Inflammatory macrophage treated with lipopolysaccharide for 1 hour (primary cell): ENCODE results near the gene INPP5F.
"Not testable (repeated sequence)": the region's sequence is repeated elsewhere in the genome, so short reads cannot be mapped to it uniquely, and the experiment has no call there.

Source experiments
- DNase-seq, 2 donors: peaks; one replicate each; pipeline ENCODE4 v3.0.0-alpha.2; 2020 to 2022

INPP5F gene

DNA sequence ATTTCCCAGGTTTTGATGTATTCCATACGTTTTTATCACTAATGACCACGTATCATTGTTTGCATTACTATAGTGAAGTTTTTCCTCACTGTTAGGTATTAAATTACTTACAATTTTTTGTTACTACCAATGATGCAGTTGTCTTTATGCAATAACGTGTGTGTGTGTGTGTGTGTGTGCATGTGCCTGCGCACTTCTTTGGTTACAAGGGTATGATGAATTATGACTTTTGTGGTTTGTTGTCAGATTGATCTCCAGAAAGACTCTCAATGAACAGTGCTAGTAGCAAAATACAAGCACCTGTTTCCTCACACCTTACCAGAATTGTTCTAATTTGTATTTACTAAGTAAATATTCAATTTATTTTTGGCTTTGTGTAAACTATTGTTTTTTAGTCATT lies 95.3 kb downstream of the INPP5F start:
- no peak for DNase-seq

DNA sequence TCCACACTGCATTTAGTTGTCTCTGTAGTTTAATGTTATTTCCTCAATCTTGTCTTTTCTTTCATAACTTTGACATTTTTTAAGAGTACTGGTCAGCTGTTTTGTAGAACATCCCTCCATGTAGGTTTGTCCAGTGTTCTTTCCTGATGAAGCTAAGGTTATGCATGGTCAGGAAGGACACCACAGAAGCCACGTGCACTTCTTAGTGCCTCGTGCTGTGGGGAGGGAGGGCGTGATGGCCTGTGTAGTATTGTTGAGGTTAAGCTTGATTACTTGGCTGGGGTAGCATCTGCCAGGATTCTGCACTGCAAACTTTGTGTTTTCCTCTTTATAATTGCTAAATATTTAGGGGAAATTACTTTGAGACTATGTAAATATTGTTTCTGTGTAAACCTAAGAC lies 98.4 kb downstream of the INPP5F start:
- no peak for DNase-seq

DNA sequence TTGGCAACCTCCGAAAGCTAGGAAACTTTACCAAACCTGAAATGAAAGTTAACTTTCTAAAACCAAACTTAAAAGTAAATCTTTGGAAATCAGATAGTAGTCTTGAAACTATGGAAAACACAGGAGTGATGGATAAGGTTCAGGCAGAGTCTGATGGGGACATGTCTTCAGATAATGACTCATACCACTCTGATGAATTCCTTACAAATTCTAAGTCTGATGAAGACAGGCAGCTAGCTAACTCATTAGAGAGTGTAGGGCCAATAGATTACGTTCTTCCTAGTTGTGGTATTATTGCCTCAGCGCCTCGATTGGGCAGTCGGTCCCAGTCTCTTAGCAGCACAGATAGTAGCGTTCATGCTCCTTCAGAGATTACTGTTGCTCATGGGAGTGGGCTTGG lies 100.9 kb downstream of the INPP5F start:
- DNase-seq = no peak

DNA sequence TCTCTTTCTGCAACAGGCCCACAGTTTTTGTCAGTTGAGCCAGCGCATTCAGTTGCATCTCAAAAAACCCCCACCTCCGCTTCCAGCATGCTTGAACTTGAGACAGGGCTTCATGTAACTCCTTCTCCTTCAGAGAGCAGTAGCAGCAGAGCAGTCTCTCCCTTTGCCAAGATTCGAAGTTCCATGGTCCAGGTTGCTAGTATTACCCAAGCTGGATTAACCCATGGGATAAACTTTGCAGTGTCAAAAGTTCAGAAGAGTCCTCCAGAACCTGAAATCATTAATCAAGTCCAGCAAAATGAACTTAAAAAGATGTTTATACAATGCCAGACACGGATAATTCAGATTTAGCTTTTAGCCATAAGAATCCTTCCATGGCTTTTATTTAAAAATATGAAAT lies 101.6 kb downstream of the INPP5F start:
- no peak for DNase-seq

DNA sequence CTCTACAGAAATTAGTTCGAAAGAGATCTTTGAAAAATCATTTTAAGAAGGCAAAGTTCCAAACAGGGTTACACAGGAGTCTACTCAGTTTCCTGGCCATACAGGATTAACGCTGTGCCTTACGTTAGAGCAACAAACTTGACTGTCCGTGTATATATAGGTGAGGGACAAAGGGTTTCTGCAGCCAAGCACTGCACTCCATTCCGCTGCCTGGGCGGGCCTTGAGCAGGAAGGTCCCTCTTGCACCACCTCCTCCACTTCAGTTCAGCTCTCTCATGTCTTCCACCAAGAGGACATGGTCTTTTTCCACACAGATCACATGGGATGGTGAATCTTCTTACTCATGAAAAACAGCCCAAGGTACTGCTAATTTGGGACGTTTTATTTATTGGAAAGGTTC lies 103.6 kb downstream of the INPP5F start:
- DNase-seq = no peak

DNA sequence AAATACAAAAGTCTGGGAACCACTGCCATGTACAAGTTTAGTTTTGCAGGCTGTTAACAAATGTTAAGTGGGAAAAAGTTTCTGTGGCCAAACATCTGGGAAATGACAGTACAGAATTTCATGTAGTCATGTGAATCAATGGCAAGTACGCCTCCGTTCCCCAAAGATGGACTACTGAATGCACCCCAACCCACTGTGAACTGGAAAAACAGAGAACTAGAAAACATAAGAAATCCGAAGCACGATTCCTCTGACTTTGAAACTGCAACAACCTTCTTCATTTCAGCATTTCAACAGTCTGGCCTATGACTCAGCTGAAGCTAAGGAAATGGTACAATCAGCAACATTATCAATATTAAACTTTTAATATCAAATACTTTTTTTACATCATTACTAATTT lies 105.0 kb downstream of the INPP5F start:
- DNase-seq = peak in 1 of 2 donors; percentile 58

- DNase-seq = no peak
Measured at GRCh38 chr10:119831656-119832055, 105.8 kb downstream of the INPP5F start.

- no peak for DNase-seq
Measured at GRCh38 chr10:119832951-119833350, 107.1 kb downstream of the INPP5F start.

DNA sequence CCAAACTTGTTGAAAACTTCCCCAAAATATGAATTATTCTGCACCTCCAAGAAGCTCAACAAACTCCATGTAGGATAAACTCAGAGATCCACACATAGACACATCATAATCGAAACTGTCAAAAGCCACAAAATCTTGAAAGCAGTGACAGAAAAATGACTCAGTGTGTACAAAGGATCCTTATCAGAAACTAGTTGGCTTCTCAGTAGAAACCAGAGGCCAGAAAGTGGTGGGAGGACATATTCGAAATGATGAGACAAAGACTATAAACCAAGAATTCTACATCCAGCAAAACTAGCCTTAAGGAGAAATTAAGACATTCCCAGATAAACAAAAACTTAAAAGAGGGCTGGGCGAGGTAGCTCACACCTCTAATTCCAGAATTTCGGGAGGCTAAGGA lies 108.3 kb downstream of the INPP5F start:
- DNase-seq = no peak

DNA sequence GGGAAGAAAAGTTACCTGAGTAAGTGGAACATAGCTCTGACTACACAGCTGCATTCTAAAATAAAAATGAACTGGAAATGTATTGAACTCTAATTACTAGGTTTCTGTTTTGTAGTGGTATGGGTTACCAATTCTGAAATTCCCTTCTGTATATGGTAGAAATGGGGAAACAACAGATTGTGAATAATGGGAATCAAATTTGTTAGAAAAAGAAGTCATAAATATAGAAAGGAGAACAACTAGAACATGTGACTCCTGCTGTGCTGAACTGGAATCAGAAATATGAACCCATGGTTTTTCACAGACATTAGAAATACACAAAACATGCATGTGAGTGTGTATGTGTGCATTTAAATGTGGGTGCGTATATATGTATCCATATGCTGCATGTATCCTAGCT lies 119.8 kb downstream of the INPP5F start:
- peak; percentile 69 to 75 for DNase-seq

GRCh38 chr10:119849031-119849789 lies 123.4 kb downstream of the INPP5F start:
- no peak for DNase-seq

DNA sequence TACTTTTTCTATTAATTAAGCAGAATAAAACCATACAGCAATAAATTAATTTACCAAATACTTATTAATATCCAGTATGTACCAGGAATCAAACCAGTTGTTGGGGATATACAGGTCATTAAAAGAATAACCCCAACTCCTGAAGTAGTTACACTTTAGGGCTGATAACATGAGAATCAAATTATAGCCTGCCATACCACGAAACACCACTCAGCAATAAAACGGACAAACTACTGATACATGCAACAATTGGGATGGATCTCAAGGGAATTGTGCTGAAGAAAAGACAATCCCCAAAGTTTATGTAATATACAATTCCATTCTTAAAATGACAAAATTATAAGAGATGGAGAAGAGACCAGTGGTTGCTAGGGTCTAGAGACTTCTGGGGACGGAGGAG lies 124.1 kb downstream of the INPP5F start:
- DNase-seq = no peak

- no peak for DNase-seq
Measured at GRCh38 chr10:119852277-119852676, 126.4 kb downstream of the INPP5F start.

- no peak for DNase-seq
Measured at GRCh38 chr10:119852822-119853221, 127.0 kb downstream of the INPP5F start.

GRCh38 chr10:119853574-119853973 lies 127.7 kb downstream of the INPP5F start:
- no peak for DNase-seq

DNA sequence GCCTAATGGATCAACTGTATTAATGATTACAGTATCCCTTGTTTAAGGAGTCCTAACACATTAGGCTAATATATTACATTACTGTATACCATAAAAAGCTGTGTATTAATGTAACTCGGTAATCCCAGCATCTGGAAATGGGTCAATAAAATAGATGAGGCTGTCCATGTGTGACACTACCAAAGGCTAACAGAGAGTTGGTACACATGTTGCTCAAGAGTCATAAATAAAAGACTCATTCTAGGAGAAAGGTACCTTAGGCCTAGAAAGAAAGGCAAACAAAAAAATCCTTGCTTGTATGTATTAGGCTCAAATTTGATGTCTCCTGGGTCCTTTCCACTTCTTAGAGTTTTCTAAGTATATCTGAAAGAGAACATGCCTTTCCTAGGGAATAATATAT lies 132.2 kb downstream of the INPP5F start:
- DNase-seq = no peak

DNA sequence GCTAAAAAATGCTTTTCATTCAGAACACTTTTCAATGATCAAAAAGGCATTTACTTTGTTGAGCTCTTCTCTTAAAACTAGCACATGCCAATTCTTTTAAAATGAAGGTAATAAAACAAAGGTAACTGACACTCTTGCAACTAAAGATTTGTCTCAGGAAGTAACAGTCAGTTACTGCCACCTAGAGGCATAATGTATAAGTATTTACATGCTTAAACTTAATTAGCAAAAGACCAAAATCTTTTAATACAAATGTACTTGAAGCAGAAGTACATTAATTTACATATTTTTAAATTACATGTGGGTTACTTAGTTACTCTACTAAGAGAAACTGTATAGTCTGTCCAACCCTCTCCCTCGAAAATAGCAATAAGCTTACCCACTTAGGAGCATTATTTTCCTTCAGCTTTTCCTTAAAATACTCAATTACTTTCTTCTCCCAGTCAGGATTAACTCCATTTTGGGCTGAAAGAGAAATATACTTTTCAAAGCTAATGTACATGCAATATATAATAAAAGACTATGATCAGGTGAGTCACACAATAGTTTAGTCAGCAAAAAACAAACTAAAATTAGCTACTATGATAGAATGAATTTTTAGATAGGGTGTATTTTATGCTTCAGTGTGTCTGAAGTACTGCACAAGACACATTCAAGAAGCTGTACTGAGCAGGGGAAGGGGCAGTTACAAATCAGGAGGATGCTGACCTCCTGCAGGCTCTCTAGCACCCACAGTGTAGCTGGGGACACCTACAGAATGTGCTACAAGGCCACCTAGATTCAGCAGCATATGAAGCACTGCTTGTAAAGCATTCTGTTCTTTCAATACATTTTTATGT lies 133.8 kb downstream of the INPP5F start:
- DNase-seq = peak; percentile 21 to 73

- no peak for DNase-seq
Measured at GRCh38 chr10:119860866-119861607, 135.2 kb downstream of the INPP5F start.

GRCh38 chr10:119862524-119862923 lies 136.7 kb downstream of the INPP5F start:
- DNase-seq = no peak

DNA sequence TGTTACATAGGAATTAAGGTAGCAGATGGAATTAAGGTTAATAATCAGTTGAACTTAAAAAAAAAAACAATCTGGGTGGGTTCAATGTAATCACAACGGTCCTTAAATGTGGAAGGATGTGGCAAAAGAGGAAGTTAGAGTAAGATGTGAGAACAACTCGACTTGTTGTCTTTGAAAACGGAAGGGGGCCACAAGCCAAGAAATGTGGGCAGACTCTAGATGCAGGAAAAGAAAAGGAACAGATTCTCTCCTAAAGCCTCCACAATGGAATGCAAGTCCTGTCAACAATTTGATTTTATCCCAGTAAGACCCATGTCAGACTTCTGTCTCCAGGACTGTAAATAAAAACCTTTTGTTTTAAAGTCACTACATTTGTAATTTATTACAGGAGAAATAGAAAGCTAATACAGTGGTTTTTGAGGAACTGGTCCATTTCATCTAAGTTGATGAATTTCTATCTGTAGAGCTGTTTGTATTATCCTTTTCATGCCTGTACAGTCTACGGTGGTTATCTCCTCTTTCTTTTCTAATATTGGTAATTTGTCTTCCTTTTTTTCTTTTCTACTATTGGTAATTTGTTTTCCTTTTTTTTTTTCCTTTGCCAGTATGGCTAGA lies 138.2 kb downstream of the INPP5F start:
- no peak for DNase-seq

- DNase-seq = no peak
Measured at GRCh38 chr10:119865699-119866240, 139.9 kb downstream of the INPP5F start.

DNA sequence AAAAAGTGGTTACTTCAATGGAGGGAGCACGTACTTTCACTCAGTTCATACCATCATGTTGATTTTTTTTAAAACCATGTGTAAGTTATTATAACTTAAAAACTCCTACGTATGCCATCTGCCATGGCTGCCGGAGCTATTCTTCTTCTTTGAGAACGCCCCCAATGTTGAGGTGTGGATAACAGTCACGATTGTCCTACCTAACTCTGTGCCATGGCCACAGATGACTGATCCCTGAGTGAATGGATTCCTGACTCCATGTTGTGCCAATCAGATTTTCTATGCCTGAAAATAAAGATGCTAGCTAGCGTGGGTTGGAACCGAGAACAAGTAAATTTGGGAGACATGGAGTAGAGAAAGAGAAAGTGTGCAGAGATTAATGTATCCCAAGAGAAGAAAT lies 141.5 kb downstream of the INPP5F start:
- DNase-seq = no peak

GRCh38 chr10:119869398-119869797 lies 143.5 kb downstream of the INPP5F start:
- not testable (repeated sequence) for DNase-seq
